HepG2 (cell line): Measurements from ENCODE around the gene CYB5R3. TPM values are rescaled to one million over a fixed set of nuclear protein-coding genes. Genes with fewer than 3 reads are reported as not detected.

ENCODE experiments used
- ATM ChIP-seq: fragments of 450-650 bp; IDR thresholded peaks from 2 replicates; pipeline ENCODE4 v1.7.1; 2017; ENCODE audit warnings: mild to moderate bottlenecking, borderline replicate concordance
- ESRRA ChIP-seq: sonication (generic); formaldehyde crosslinking; IDR thresholded peaks from 2 replicates; pipeline ENCODE4 v1.5.1; 2020; ENCODE audit warnings: mild to moderate bottlenecking, low read depth, missing genetic modification reagents
- KIAA2018 ChIP-seq: sonication (generic); formaldehyde crosslinking; IDR thresholded peaks from 2 replicates; pipeline ENCODE4 v1.5.0; 2020; ENCODE audit warnings: mild to moderate bottlenecking, missing genetic modification reagents, borderline replicate concordance
- MLXIP ChIP-seq: sonication (generic); formaldehyde crosslinking; IDR thresholded peaks from 2 replicates; pipeline ENCODE4 v1.9.0; 2021; ENCODE audit warnings: missing genetic modification reagents, borderline replicate concordance
- PAF1 ChIP-seq: IDR thresholded peaks from 2 replicates; pipeline ENCODE4 v1.6.1; 2016; ENCODE audit warnings: missing genetic modification reagents, missing compliant biosample characterization
- RARG ChIP-seq: sonication (generic); formaldehyde crosslinking; IDR thresholded peaks from 2 replicates; pipeline ENCODE4 v1.4.0; 2020; ENCODE audit warnings: low read depth, mild to moderate bottlenecking, missing genetic modification reagents
- SALL1 ChIP-seq: sonication (generic); formaldehyde crosslinking; IDR thresholded peaks from 2 replicates; pipeline ENCODE4 v1.8.0; 2022; ENCODE audit warnings: mild to moderate bottlenecking, missing genetic modification reagents
- SNAPC5 ChIP-seq: sonication (generic); formaldehyde crosslinking; IDR thresholded peaks from 2 replicates; pipeline ENCODE4 v1.8.1; 2023; ENCODE audit warnings: mild to moderate bottlenecking, missing genetic modification reagents, borderline replicate concordance
- SRSF1 ChIP-seq: fragments of 200-400 bp; formaldehyde crosslinking; optimal IDR thresholded peaks from 2 replicates; pipeline ENCODE3; 2017; ENCODE audit warnings: mild to moderate bottlenecking, low read depth, low read length, moderate library complexity
- ZNF83 ChIP-seq: sonication (generic); formaldehyde crosslinking; IDR thresholded peaks from 2 replicates; pipeline ENCODE4 v1.4.0; 2020; ENCODE audit warnings: missing genetic modification reagents, mild to moderate bottlenecking, borderline replicate concordance
- ZUFSP ChIP-seq: sonication (generic); formaldehyde crosslinking; IDR thresholded peaks from 2 replicates; pipeline ENCODE4 v1.9.0; 2021; ENCODE audit warnings: missing genetic modification reagents, mild to moderate bottlenecking, borderline replicate concordance
- polyA plus RNA-seq, 8 experiments: library from polyadenylated mRNA; depleted of rRNA in 3 of 8; stranded (reverse) in 7 of 8; unstranded in 1 of 8; fragments of >200 nt; fragmentation: Illumina TruSeq in 4 of 8; extraction: Trizol in 4 of 8; gene quantifications; 2 replicates each; pipeline versions ENCODE4 v1.2.1 to v1.2.3, GENCODE V29; 2011 to 2016; ENCODE audit warnings: low read depth in 4 of 8, missing spikeins in 1 of 8, mixed read lengths in 1 of 8; ENCODE audit not compliant: insufficient read depth in 1 of 8
- total RNA-seq, 5 experiments: library from RNA; depleted of rRNA; stranded (reverse); fragments of >200 nt; fragmentation: Illumina TruSeq; extraction: Trizol; gene quantifications; 2 replicates each; pipeline ENCODE4 v1.2.3, GENCODE V29; 2016; ENCODE audit warnings: low read depth in 1 of 5

The CYB5R3 gene
- total and polyA plus RNA-seq, 2 of the 13 experiments (the other 11 are each of a cell fraction or from before 2014, with no cell fraction given): 32.4 to 305 TPM

GRCh38 chr22:42648368-42649245, 585 bp downstream of the CYB5R3 start (continued):
- TF ChIP-seq ZUFSP (CRISPR knock-in tag) (no peak), MLXIP (CRISPR knock-in tag) (no peak), SALL1 (peak; percentile 84), KIAA2018 (CRISPR knock-in tag) (no peak), ESRRA (peak; percentile 19; the same call in 1 of the 2 replicates), ZNF83 (CRISPR knock-in tag) (peak; percentile 53; the same call in 1 of the 2 replicates), SRSF1 (no peak), PAF1 (CRISPR knock-in tag) (no peak), ATM (no peak), RARG (CRISPR knock-in tag) (no peak), SNAPC5 (CRISPR knock-in tag) (peak; percentile 70; the same call in 1 of the 2 replicates)
